WTC11 (cell line): ENCODE results near the gene DRC3. TPM values are rescaled to one million over a fixed set of nuclear protein-coding genes. Genes with fewer than 3 reads are reported as not detected.

ENCODE experiments used
- ATAC-seq: fragments of 200-7000 bp; cut with Tn5 transposase; 2 replicates; pipeline ENCODE4 v1.10.0; 2021; ENCODE audit warnings: mild to moderate bottlenecking, moderate library complexity
- CTCF ChIA-PET: fragments of 300-600 bp; sonication (Branson Sonifier 250); formaldehyde crosslinking; loops from one replicate; lab custom pipeline; 2021; ENCODE audit warnings: antibody characterized with exemption; lab: Charles Lee
- POLR2A ChIA-PET: fragments of 350-600 bp; sonication (Branson Sonifier 250); formaldehyde crosslinking; loops from one replicate; lab custom pipeline; 2021; ENCODE audit warnings: antibody characterized with exemption; lab: Charles Lee
- DNase-seq: peaks from one replicate; pipeline ENCODE4 v3.0.0; 2021; ENCODE audit warnings: low spot score
- H3K27ac Mint-ChIP-seq: 2 replicates; pipeline ENCODE4 v1.8.0; 2021; ENCODE audit warnings: mixed read lengths
- H3K27me3 Mint-ChIP-seq: 2 replicates; pipeline ENCODE4 v1.8.0; 2021; ENCODE audit warnings: low read depth, mild to moderate bottlenecking, moderate library complexity, mixed read lengths
- H3K36me3 Mint-ChIP-seq: 2 replicates; pipeline ENCODE4 v1.8.0; 2021; ENCODE audit warnings: mixed read lengths
- H3K4me1 Mint-ChIP-seq: 2 replicates; pipeline ENCODE4 v1.8.0; 2022; ENCODE audit warnings: mixed read lengths
- H3K4me3 Mint-ChIP-seq: 2 replicates; pipeline ENCODE4 v1.8.0; 2021; ENCODE audit warnings: mild to moderate bottlenecking, moderate library complexity, mixed read lengths
- H3K9me3 Mint-ChIP-seq: 2 replicates; pipeline ENCODE4 v1.8.0; 2021; ENCODE audit warnings: mixed read lengths
- AR ChIP-seq: fragments of 250-450 bp; sonication (Bioruptor Pico); IDR thresholded peaks from 2 replicates; pipeline ENCODE4 v1.9.0; 2021; ENCODE audit warnings: mild to moderate bottlenecking
- ATF3 ChIP-seq: sonication (generic); formaldehyde crosslinking; conservative IDR thresholded peaks from 2 replicates; pipeline ENCODE4 v1.8.1; 2022; ENCODE audit warnings: mild to moderate bottlenecking, missing genetic modification reagents
- EMX1 ChIP-seq: fragments of 250-450 bp; sonication (Bioruptor Pico); IDR thresholded peaks from 2 replicates; pipeline ENCODE4 v1.8.0; 2021; ENCODE audit warnings: mild to moderate bottlenecking
- ESRRA ChIP-seq: sonication (generic); formaldehyde crosslinking; IDR thresholded peaks from 2 replicates; pipeline ENCODE4 v1.8.1; 2022; ENCODE audit warnings: mild to moderate bottlenecking, missing genetic modification reagents, borderline replicate concordance
- ETV6 ChIP-seq: sonication (generic); formaldehyde crosslinking; IDR thresholded peaks from 2 replicates; pipeline ENCODE4 v1.8.1; 2022; ENCODE audit warnings: mild to moderate bottlenecking, missing genetic modification reagents
- GRHL2 ChIP-seq: fragments of 250-450 bp; sonication (Bioruptor Pico); IDR thresholded peaks from 2 replicates; pipeline ENCODE4 v1.8.0; 2022; ENCODE audit warnings: mild to moderate bottlenecking, moderate library complexity; ENCODE audit not compliant: insufficient replicate concordance, severe bottlenecking
- KAT7 ChIP-seq: sonication (generic); formaldehyde crosslinking; IDR thresholded peaks from 2 replicates; pipeline ENCODE4 v1.8.1; 2023; ENCODE audit warnings: missing genetic modification reagents, mild to moderate bottlenecking, borderline replicate concordance
- MXD4 ChIP-seq: fragments of 250-450 bp; sonication (Bioruptor Pico); IDR thresholded peaks from 2 replicates; pipeline ENCODE4 v1.8.0; 2021; ENCODE audit warnings: mild to moderate bottlenecking, moderate library complexity, borderline replicate concordance
- NFATC4 ChIP-seq: fragments of 250-450 bp; sonication (Bioruptor Pico); IDR thresholded peaks from 2 replicates; pipeline ENCODE4 v1.9.0; 2021; ENCODE audit warnings: mild to moderate bottlenecking
- NR1H2 ChIP-seq: sonication (generic); formaldehyde crosslinking; IDR thresholded peaks from 2 replicates; pipeline ENCODE4 v1.9.0; 2021; ENCODE audit warnings: mild to moderate bottlenecking, moderate library complexity, missing genetic modification reagents
- PRDM15 ChIP-seq: sonication (generic); formaldehyde crosslinking; IDR thresholded peaks from 2 replicates; pipeline ENCODE4 v1.8.0; 2022; ENCODE audit warnings: missing genetic modification reagents
- USF2 ChIP-seq: sonication (generic); formaldehyde crosslinking; IDR thresholded peaks from 2 replicates; pipeline ENCODE4 v1.8.1; 2023; ENCODE audit warnings: mild to moderate bottlenecking, missing genetic modification reagents, moderate library complexity
- ZNF138 ChIP-seq: sonication (generic); formaldehyde crosslinking; conservative IDR thresholded peaks from 2 replicates; pipeline ENCODE4 v1.8.1; 2022; ENCODE audit warnings: mild to moderate bottlenecking, moderate library complexity, missing genetic modification reagents
- ZNF423 ChIP-seq: fragments of 250-450 bp; sonication (Bioruptor Pico); IDR thresholded peaks from 2 replicates; pipeline ENCODE4 v2.1.2; 2022; ENCODE audit warnings: mild to moderate bottlenecking, moderate library complexity
- total RNA-seq: library from RNA; stranded (reverse); gene quantifications from 3 replicates; pipeline ENCODE4 v1.2.3, GENCODE V29; 2021

DRC3 gene
- total RNA-seq, 1 experiment from 2014 or later: 0.42 TPM

GRCh38 chr17:17926036-17926435 is 46.6 kb upstream of the DRC3 start (continued):
- TF ChIP-seq PRDM15 (CRISPR knock-in tag): no peak
- TF ChIP-seq GRHL2 (CRISPR knock-in tag): no peak
- no peak for TF ChIP-seq ESRRA (CRISPR knock-in tag)
- TF ChIP-seq ZNF138 (CRISPR knock-in tag): no peak
- no peak for TF ChIP-seq AR (CRISPR knock-in tag)
- no peak for TF ChIP-seq KAT7 (CRISPR knock-in tag)

GRCh38 chr17:17926840-17927449 is 45.7 kb upstream of the DRC3 start:
- no peaks in the 10 kb centered on the region for H3K27me3 Mint-ChIP-seq
- ChIA-PET CTCF (interaction anchor here (1.6 to 2.9 kb wide), 2 partner anchors 8 to 9 kb away, joined by 4 to 16 read pairs; no protein-coding TSS in a partner anchor), POLR2A (no interaction called here)
- no peak overlapping the region for H3K4me3 Mint-ChIP-seq
- DNase-seq: no peak
- peaks cover 33% of the 10 kb centered on the region for H3K4me1 Mint-ChIP-seq
- no peaks in the 10 kb centered on the region for H3K36me3 Mint-ChIP-seq
- TF ChIP-seq USF2 (CRISPR knock-in tag) (no peak), MXD4 (CRISPR knock-in tag) (no peak)
- no peak overlapping the region for H3K27ac Mint-ChIP-seq
- no peak for ATAC-seq
- H3K9me3 Mint-ChIP-seq: no peaks in the 10 kb centered on the region

GRCh38 chr17:17928398-17929287 is 44.0 kb upstream of the DRC3 start:
- H3K4me1 Mint-ChIP-seq: peaks cover 22% of the 10 kb centered on the region
- ChIA-PET CTCF (interaction anchor here (0.6 to 2.9 kb wide), 4 partner anchors 9 to 65 kb away, joined by 4 to 16 read pairs (median 4); partner anchors contain the start of genes DRC3 and TOM1L2), POLR2A (interaction anchor here (1.1 kb wide), 1 partner anchor 91 kb away, joined by 4 read pairs; no protein-coding TSS in a partner anchor)
- no peak for TF ChIP-seq EMX1
- no peak for TF ChIP-seq AR (CRISPR knock-in tag)
- no peak for TF ChIP-seq NFATC4
- no peak for TF ChIP-seq KAT7 (CRISPR knock-in tag)
- no peak for TF ChIP-seq ETV6
- TF ChIP-seq ATF3: no peak
- TF ChIP-seq GRHL2 (CRISPR knock-in tag): no peak
- no peak for TF ChIP-seq NR1H2 (CRISPR knock-in tag)
- TF ChIP-seq ZNF423: no peak
- no peak overlapping the region; the same call in 1 of the 2 replicates for H3K4me3 Mint-ChIP-seq
- H3K9me3 Mint-ChIP-seq: no peaks in the 10 kb centered on the region
- DNase-seq (no peak), ATAC-seq (no peak; the same call in 1 of the 2 replicates)
- H3K27me3 Mint-ChIP-seq: no peaks in the 10 kb centered on the region
- peak overlapping the region; percentile 7; the same call in 1 of the 2 replicates for H3K27ac Mint-ChIP-seq
- no peaks in the 10 kb centered on the region for H3K36me3 Mint-ChIP-seq
